ENCODE data around the gene INSIG1.

INSIG1 gene

DNA sequence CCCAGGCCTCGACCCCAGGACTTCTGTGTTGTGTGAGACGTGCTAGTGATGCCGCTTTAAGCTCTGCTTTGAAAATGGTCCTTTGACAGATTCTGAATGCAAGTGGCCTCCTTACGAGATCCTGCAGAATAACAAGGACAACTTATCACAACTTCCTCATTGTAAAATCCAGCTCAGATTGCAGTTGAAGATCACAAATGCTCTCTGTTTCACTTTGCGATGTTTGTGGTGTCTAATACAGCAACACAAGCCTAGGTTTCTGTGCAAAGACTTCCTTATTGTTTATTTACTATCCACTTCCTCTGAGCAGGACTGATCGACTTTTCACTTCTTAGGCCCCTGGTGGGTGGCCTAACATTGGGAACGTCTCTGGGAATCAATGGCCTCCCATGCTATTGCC, 31.7 kb upstream of the INSIG1 start:
- DNase-seq (ENCODE audit: low read depth in 2 of 2, low spot score in 1 of 2) = no peak

DNA sequence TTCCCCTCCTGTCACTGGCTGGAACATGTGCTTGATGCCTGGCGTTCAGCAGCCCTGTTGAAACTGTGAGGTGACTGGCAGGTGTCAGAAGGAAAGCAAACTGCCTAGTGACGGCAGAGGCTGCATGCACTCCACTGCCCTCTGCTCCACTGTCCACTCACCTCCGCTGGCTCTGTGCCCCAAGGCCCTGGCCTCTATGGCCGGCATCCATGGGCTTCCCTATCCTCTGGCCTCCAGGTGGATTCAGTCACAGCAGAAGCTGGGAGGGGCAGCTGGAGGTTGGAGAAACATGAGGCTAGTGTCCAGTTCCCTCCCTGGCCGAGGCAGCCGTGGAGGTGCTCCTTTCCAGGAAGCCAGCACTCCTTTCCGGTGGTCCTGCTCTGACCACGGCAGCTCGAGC, 31.2 kb upstream of the INSIG1 start:
- DNase-seq (ENCODE audit: low read depth in 2 of 2, low spot score in 1 of 2) = no peak

DNA sequence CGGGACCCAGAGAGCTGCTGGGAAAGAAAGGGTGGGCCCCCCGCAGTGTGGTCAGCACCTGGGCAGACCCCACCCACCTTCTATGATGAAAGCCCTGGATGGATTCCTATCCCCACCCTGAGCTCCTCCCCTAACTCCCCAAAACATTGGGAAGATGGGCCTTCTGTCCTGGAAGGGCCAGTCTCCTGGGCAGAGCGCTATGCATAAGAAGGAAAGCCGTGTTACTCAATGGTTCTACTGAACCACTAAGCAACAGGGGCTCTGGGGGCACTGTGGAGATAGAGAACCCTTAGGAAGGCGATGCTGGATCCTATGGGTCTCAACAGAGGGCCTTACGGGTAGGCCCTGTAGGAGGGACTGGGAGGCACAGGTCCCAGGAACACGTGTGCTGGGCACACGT, 30.7 kb upstream of the INSIG1 start:
- DNase-seq (ENCODE audit: low read depth in 2 of 2, low spot score in 1 of 2) = no peak

DNA sequence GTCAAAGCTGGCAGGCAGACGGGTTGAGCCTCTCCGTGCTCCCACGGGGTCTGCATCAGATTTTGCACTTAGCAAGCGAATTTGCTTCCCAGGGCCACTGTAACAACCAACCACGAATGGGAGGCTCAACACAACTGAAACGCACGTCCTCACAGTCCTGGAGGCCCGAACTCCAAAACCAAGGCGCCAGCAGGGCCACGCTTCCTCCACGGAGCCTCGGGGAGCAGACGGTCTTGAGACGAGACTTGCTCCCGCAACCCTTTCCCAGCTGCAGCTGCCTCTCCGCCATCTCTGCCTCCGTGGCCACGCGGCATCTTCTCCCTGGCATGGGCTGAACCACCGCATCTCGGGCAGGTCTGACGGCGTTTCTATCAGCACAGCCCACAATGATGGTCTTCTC, 30.2 kb upstream of the INSIG1 start:
- DNase-seq (ENCODE audit: low read depth in 2 of 2, low spot score in 1 of 2) = no peak

DNA sequence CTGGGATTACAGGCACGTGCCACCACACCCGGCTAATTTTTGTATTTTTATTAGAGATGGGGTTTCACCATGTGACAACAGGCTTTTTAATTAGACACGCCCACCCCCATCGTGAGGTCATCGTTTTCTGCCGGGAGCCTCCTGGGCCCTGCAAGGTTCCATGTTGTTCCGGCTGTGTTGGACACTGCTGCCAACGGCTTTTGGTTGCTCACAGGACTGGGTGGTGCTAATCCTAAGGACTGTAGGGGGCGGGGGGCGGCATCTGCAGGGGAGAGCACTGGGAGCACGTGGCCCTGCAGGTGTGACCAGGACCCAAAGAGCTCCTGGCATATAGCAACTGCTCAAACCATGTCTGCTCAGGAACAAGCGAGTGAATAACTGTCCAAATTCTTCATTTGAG, 29.5 kb upstream of the INSIG1 start:
- DNase-seq (ENCODE audit: low read depth in 2 of 2, low spot score in 1 of 2) = no peak

DNA sequence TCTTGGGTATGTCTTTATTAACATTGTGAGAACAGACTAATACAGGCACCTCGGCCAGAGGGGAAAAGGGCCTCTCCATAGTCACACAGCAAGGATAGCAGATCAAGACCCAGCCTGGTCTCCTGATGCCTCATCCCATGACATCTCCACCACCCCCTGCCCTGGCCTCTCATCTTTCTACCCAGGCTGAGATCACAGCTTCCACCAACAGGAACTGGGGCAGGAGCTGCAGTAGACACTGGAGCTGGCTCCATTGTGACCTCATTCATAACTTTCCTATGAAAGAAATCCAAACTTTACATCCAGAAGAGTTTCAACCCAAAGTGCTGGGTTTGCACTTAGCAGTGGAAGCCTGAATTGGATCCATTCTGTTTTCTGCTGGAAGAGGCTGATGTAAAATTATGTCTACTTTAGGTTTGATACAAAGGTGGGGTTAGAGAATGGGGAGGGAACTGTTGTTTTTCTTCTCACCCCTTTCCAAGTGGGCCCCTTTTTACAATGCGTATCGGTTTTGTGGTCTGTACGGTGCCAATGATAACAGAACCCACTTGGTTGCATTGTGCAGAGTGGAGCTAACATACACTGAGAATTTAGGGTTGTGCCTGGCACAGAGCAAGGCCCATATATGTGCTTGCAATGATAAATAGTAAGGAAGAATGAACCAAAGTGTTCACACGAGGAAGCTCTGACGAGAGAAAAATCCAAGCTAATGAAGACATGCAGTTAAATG, 28.6 kb upstream of the INSIG1 start:
- no peak for DNase-seq (ENCODE audit: low read depth in 2 of 2, low spot score in 1 of 2)

DNA sequence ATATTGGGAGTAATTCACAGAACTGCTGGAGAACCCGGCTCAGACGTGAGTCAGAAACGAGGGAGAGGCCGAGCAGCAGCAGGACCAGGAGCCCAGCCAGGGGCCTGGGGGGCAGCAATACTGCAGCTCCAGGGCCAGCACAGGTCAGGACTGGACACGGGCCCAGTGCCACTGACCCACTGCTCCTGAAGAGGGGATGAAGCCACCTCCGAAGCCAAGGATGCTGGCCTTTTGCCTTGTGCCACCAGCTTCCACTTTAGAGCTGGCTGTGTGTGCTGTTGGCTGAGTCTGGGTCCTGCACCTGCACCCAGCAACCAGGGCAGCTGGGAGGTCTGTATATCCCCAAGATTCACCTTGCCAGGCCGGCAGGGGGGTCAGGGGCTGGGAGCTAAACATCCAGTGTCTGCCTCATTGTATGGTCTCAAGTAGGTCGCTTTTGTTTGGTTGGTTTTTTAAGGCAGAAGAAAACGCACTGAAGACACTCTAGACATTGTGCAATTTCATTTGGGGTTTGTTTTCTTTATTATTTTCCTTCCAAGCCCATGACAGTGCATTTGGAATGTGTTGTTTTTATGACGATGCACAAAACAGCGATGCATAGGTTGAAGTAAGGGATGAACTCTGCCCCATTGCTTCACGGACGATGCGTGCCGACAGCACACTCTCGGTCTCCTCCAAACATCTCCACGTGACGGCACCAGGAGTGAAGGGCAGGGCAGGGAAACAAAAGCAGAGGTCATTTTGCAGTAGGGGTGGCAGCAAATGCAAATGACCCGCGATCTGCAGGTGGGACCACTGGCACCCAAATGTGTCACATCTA, 27.7 kb upstream of the INSIG1 start:
- no peak for DNase-seq (ENCODE audit: low read depth in 2 of 2, low spot score in 1 of 2)

DNA sequence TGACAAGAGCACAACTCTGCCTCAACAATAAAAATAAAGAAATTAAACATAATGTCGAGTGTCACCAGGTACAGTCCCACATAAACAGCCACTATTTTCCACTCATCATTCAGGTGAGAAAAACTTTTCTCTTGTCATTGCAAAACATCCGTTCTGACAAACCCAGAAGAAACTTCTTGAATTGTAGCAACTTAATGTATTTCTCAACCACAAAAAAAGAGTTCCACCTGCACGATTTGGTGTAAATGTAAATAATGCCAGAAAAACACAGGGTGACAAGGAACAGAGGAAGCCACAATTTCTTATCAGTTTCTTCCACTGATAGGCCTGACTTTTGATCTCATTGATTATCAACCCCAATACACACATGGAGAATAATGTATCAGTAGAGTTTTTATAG, 26.8 kb upstream of the INSIG1 start:
- DNase-seq (ENCODE audit: low read depth in 2 of 2, low spot score in 1 of 2) = no peak

DNA sequence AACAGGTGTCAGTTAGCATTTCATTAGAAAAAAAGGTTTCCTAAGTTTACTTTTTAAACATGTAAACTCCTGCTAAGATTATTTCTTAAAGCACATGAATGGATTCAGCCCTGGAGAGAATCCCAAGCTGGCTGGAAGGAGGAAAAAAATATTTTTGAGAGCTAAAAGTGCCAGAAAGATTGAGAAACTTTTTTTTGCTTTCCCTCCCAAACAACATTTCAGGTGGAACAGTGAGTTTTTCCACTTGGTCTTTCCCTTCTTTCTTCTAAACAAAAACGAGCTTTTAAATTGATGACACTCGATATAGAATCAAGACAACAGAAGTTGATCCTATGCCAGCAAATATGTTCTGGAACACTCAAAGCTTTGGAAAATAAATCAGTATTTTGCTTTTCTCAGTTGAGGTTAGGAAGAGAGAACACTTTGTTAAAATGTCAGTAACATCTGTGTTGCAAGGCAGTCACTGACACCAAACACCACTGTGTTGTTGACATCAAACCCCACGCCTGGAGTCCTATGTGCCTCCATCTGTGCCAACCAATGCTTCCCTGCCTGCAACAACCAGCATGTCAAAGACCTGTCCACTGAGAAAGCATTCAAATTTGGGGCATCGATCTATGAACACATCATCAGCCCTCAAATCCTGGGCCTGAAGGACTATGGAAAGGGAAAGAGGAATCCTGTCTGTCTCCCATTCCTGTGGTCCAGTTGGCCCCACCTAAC, 22.9 kb upstream of the INSIG1 start:
- DNase-seq (ENCODE audit: low read depth in 2 of 2, low spot score in 1 of 2) = no peak

DNA sequence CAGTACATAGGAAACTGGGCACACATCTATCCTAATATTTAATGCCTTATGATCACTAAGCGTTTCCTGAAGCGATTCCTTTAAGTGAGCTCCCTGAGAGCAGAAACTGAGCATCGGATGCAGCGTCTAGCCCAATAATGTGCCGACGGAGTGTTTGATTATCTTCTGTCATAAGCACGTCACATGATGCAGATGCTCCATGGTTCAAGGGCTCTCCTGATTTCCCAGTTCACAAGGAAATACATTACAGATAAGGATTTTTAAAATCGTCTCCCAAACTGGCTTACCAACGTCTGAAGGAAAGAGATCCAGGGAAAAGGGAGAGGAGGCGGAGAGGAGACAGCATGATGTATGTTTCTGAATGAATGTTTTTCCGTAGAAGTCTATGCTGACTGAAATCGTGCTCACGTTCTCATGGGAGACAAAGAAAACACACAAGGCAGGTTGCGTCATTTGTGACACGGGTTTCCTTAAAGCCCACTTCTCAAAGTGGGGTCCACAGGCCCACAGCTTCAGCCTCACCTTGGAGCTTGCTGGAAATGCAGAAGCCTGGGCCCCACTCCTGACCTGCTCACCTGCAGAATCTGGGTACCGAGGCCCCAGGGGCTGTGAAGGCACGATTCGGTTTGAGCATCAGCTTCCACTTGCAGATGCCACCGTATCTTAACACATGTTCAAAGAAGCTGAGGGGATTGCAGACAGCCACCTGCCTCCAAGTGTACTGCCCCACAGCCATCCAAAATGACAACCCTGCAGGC, 21.5 kb upstream of the INSIG1 start:
- no peak for DNase-seq (ENCODE audit: low read depth in 2 of 2, low spot score in 1 of 2)

DNA sequence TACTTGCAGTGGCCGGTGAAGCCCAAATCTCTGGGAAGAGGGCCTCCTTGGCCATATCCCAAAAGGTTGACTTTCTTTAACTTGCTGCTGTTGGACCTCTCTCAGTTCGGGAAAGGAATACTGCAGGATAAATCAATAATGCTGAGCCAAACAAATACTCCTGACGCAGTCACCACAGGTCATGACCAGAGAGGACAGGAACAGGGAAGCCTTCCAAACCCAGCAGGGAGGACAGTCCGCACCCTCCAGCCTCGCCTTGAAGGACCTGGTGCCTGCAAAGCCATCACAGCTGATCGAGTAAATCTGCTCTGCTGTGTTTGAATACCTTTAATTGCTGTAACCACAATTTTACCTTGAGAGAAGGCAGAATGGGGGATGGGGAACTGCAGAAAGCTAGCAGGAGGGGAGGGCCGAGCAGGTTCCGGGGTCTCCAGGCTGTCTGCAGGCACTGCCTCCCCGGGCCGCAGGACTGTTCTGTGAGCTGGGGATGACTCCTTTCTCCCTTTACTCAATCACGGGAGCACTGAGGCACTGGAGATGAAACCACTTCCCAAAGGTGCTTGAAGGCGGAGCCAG, 20.8 kb upstream of the INSIG1 start:
- no peak for DNase-seq (ENCODE audit: low read depth in 2 of 2, low spot score in 1 of 2)

DNA sequence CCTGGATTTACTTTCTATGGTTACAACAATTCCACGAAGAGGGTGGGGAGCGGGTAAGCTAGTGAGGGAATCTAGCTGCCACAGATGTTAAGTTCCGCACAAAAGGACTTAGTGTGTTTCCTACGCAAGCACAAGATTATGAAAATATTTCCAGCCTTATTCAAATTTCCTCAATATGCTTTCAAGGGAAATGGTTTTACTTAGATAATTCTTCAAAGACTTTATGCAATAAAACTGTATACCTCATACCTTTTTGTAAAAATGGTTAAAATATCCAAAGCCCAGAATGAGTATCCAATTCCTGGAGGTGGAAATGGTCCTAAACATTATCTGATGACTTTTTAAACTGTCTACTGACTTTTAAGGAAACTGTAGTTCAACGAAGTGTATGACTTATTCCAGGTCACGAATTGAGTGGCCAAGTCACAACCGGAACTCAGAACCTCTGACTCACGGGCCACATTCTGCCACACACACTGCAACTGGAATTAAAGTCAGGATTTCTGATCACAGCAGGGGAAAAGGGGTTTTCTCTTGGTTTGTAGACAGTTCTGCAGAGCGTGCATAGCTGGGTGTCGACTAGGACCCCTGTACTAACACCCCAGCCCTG, 20.2 kb upstream of the INSIG1 start:
- no peak for DNase-seq (ENCODE audit: low read depth in 2 of 2, low spot score in 1 of 2)

DNA sequence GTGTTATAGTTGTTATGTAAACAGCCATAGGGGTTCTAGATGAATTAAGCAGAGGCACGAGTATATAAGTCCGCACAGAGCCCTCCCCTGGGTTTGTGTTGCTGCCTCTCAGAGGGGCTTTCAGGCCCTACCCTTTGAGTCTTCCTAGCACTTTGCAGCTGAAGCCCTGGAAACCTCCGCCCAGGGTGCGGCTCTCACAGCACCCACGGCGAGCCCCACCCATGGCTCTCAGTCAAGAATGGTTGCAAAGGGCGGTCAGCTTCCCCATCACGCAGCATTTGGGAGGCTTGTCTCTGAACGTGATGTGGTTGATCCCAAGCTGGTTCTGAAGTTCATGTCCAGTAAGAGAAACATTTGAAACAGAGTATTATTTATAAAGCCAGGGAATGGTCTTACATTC, 18.8 kb upstream of the INSIG1 start:
- DNase-seq (ENCODE audit: low read depth in 2 of 2, low spot score in 1 of 2) = no peak

DNA sequence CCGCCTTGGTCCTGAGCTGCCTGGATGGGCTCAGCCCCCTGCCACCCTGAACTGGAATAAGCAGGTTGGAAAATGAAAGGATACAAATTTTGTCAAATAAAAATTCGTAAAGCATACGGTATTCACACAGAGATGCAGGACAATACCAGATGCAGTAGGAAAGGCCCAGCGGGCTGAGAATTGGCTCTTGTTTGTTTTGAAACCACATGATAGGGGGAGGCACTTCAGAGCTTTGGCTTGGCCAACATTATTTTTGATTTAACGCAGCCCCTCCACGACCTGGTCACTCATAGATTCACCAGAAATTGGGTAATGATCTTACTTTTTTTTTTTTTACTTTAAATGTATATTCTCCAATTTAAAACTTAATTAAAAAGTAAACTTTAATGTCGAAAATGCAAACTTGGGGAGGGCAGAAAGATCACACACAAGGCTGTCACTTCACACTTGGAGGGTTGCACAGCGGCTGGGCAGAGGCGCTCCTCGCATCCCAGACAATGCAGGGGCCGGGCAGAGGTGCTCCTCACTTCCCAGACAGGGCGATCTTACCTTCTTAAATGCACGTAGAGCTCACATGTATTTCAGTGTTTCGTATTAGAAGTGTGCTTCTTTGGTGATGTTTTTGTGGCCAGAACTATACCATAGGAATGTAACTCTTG, 17.8 kb upstream of the INSIG1 start:
- DNase-seq (ENCODE audit: low read depth in 2 of 2, low spot score in 1 of 2) = no peak

DNA sequence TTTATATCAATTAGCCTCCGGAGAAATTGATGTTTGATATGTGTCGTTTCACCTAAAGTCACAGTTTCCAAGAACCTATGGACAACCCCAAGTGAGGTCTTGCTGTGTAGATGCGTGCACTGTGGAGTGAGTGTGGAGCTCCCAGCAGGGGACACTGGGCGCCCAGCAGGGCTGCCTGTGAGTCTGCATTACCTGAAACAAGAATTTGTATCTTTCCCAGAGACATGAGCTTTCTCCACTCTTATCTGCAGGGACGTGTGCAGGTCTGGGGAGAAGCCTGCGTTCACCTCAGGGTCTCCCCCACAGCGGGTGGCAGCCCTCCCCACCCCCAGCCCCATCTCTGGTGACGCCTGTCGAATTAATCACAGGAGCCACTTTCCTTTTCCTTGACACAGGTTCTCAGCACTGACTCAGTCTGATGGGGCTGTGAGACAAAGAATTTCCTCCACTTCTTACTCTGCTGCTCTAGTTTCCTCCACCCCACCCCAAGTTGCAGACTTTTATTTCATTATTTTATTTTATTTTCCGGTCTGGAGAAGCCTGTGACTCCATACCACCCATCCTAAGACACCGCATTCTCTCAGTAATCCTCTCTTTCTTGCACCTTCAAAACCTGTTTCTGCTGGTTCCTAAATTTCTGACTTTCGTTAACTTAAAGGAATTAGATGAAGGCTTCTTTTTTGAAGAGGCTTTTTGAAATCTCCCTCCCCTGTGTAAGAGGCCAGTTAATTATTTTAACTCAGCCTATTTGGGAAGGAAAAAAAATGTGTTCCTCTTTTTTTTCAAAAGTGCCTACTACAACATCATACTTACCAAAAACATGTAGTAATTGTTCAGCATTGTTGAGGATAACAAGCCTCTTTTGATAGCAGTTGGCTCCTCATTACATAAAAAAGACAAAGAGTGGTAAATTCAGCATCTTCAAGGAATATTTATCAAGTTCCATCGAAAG, 17.0 kb upstream of the INSIG1 start:
- DNase-seq (ENCODE audit: low read depth in 2 of 2, low spot score in 1 of 2) = no peak

DNA sequence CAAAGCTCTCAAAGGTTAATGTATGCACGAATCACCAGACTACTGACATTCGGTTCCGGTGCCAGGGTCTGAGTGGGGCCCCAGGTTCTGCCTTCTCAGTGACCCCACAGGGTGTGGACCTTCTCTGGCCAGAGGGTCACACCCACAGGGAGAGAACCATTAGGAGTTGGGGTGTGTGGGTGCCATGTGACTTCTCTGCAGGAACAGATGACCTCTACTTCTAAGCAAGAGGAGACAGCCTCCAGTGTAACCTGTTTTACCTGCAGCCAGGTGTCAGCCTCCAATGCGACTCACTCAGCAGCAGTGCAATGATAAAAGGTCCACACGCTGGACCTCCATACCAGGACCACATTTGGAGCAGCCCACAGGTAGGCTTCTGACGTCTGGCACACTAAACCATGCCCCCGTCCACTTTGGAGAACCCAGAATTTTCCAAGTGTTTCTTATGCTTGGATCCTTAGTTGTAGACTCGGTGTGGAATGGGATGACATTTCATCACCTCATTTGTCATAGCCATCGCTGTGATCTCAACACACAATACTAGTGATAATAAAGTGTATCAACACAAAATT, 16.2 kb upstream of the INSIG1 start:
- DNase-seq (ENCODE audit: low read depth in 2 of 2, low spot score in 1 of 2) = no peak

DNA sequence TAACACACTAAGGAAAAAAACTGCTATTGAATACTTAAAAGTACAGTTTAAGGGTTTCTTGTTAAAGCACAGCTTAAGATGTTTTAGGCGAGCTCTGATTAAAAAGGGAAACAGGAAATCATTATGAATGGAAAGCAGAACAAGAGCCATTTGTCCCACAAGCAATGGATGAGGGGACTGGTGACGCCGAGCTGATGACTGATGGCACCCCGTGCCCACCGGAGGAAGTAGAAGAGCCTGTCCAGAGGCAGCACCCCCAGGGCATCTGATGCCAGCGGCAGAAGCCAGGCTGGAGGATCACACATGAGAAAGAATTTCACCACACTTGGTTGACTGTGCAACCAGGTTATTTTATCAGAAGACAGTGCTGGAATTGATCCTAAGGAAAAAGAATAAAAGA, 15.0 kb upstream of the INSIG1 start:
- no peak for DNase-seq (ENCODE audit: low read depth in 2 of 2, low spot score in 1 of 2)

DNA sequence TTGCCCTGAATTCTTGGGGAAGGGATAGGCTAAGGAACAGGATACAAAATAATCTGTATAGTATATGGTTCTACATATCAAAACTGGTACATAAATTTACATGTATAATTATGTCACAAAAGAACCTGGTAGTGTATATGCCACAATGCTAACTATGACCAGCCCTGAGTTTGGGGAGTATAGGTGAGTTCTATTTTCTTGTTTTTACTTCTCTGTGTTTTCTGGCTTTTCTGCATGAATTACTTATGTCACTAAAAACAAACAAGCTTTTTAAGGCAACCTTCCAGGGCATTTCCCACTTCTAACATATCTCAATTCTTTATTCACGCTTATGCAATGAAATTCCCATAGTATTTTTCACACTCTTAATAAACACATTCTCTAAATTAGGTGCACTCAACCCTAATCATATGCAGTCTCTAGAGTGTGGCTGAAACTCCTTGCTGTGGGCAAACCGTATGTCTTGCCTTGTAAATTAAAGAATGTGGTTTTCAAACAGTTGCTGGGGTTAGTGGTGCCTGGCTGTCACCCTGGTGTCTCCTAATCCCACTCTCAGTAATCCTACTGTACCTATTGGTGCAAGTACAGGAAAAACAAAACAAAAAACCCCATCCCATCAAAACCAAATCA, 14.0 kb upstream of the INSIG1 start:
- no peak for DNase-seq (ENCODE audit: low read depth in 2 of 2, low spot score in 1 of 2)

Data from stimulated activated CD8-positive, alpha-beta memory T cell treated with anti-CD3 and anti-CD28 coated beads, Interleukin-4, amount 100 ng/mL, for 4 hours (primary cell).